GM19397 (cell line): Measurements from ENCODE around the gene CELF3.

ENCODE experiments used
- ATAC-seq: cut with Tn5 transposase; IDR thresholded peaks from one replicate; pipeline ENCODE4 v1.9.1; 2021; ENCODE audit warnings: mild to moderate bottlenecking, moderate library complexity; ENCODE audit not compliant: unreplicated experiment

Gene CELF3

DNA sequence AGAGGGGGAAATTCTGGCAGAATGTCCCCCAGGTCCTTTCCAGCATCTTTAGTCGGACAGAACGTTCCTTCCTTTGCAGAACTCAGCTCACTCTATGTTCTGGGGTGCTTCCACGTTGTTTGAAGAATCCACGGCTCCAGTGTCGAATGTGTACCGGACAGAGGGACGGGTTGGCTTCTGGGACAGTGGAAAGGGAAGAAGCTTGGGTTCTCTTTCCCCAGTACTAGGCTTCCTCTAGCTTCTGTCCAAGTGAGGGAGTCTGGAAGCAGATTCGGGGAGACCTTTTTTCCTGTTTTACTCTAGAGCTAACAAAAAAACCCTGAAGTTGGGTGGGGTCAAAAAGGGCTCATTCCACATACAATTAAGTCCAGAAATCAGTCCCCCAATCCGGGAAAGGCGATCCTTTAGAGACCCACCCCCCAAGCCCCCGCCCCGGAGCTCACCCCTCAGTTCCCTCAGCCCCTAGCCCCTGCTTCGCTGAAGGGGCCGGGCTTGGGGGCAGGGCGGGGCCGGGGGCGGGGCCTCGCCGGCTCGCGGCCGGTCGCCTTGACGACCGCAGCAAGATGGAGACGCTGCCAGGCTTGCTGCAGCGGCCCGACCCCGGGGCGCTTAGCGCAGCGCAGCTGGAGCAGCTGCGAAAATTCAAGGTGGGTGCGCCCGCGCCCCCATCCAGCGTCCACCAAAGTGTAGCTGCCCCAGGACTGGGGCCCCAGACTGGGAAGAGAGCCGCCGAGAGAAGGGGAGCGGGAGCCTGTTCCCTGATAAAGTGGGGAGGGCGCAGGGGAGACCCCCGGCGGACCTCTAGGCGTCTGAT lies 4.6 kb upstream of the CELF3 start, which contains the start of gene RIIAD1:
TSS of gene RIIAD1 (plus strand) at position 549 of the 814 bp plus-strand sequence. CDS start at position 564, 15 bp downstream.
- peak; percentile 69 for ATAC-seq

DNA sequence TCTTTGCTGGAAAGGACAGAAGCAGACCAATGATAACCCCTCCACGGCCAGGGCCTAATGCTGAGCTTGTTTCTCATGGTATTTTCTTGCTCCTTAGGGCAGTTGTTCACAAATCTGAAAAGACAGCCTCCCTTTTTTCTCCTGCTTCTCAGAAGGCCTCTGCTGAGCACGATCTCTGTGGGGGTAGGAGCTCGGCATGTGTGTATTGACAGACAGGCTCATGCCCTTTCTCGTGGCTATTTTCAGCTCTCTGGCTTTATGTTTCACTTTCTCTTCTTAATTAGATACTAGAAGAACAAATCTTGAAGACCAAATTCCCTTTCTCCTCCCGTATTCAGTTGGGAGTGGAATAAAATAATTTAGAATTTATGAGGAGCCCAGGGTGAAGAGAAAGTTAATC lies 4.0 kb upstream of the CELF3 start:
- ATAC-seq, result no peak

DNA sequence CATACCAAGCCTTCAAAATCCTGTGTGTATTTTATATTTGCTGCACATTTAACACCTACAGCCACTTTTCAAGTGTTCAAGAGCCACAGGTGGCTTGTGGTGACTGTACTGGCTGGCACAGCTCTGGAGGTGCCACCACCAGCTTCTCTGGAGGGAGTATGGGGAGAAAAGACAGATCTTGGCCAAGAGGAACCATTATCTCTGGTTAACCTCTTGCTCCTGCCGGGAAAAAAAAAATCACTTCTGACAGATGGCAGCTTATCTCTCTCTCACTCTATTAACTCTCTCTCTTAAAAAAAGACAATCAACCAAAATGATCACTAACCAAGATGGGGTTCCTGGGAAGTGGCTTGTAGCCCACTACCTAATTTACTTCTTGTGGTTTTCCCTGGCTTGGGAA lies 3.5 kb upstream of the CELF3 start:
- ATAC-seq, result no peak

DNA sequence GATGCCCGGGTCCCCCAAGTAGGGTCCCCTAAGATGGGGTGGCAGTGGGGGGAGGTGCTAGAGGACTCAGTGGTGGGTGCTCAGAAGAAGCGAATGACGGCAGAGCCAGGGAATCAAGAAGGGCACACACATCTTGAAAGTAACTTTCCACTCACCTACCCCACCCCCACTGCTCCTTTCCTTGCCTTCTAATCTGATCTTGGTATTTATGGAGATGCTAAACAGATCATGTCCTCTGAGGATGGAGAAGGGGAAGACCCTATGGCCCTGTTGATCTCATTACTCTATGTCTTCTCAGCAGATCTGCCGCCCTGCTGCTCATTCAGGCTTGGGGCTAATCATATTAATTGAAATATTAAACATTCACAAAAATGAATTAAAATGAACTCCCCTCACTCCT lies 2.1 kb upstream of the CELF3 start:
- no peak for ATAC-seq

DNA sequence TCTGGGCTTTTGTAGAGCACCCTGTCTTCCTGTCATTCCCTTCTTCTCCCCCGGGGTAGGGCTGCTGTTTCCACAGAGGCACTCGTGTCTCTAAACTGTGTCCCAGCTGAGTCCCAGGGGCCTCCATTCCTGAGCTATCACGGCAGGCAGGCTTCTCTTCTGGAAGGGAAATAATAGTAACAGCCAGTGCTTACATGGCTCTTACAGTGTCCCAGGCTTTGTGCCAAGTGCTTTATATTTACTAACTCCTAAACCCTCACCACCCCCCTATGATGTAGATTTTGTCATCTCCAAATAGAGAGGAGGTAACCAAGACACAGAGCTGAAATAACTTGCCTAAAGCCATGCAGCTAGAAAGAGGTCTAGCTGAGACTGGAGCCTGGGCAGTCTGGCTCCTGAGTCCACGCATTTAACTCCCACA lies 1.4 kb upstream of the CELF3 start:
- ATAC-seq, result no peak

DNA sequence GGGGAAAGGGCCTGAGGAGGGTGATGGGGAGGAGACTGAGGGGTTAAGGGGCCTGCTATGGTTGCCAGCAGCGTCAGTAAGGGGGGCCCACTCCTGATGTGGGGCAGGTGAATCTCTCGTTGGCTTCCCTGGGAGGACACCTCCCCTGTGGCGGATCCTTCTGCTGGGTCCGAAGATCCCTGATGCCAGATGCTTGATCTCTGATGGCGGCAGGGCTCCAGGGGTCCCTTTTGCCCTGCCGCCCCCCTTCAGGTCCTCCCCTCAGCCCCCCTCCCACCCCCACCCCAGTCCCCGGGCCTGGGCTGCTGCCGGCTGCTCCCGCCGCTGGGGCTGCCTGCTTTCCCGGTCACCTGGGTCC lies 219 bp downstream of the CELF3 start:
- no peak for ATAC-seq

DNA sequence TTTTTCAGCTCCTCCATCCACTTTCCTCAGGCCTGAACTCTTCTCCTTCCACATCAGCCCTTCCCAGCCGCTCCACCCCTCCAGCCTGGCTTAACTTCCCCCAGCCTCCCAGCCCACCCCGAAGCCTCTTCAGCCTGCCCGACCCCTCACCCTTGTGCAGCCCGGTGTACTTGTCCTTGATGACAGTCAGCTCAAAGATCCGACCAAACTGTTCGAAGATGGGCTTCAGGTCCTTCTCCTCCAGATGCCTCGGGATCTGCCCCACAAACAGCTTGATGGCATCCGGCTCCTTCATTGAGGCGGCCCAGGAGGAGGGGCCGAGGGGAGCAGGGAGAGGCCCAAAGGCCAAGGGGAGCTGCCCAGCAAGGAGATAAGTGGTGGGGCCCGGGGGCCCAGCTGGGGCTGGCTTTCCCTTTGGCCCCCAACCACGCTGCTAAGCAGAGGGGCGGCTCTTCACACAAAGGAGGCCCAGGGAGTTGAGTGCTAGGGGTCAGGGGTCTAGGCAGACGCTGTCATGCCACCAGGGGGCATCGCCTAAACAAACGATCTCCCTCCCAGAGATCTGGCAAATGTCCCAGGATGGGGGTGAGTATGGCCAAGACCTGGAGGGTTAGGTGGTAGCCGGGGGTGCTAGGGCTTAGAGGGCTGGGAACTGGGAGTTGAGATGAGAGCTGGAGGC lies 738 bp downstream of the CELF3 start:
- no peak for ATAC-seq

DNA sequence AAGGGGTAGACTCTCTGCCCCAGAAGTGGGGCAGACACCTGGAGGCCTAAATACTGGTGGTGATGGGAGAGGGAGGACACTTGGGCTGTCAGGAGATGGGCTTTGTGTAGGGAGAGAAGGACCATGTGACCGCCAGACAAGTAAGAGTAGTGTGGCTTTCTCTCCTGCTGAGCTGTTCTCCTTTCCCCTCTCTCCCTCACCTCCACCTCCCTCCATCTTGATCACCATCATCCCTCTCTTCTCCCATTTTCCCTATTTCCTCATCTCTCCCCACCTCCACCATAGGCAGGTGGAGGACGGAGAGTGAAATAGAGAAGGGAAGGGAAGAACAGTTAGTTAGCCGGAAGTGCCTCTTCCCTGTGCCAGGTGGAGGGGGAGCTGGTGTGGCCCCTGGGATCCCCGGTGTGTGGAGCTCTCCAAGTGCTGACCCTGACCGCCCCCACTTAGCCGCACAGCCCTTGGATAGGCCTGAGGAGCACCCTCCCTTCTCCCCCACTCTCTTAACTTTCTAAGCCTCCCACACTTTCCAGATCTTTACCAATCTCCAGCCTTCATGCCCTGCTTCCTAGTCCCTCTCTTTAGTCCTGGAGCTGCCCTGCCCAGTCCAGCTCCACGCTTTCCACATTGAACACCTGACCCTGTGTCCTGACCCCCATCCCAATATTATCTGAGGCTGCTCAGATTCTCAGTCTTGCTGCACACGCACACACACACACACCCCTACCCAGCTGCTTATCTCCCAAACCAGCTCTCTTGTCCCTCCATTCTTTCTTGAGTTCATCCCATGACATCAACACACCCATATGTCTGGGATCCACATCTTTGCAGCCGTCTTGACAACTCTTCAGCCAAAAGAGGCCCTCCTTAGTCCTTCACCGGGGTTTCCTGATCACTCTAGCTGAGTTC lies 1.5 kb downstream of the CELF3 start:
- ATAC-seq, result no peak

DNA sequence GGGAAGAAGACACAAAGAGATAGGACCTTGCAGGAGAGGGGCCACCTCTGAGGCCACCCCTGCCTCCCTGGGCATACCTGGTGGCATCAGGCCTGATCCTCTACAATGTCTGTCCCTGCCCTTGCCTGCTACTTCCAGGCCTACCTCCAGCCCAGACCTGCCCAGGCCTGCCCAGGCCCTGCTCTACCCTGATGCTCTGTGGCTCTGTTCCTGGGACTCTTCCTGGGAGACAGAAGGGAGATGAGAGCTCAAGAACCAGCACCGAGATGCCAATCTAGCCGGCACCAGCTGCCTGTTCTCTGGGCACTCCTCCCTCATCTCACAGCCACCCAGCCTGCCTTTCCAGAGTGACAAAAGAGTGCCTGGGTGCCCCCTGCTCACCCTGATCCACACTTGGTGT lies 2.7 kb downstream of the CELF3 start:
- ATAC-seq, result no peak

DNA sequence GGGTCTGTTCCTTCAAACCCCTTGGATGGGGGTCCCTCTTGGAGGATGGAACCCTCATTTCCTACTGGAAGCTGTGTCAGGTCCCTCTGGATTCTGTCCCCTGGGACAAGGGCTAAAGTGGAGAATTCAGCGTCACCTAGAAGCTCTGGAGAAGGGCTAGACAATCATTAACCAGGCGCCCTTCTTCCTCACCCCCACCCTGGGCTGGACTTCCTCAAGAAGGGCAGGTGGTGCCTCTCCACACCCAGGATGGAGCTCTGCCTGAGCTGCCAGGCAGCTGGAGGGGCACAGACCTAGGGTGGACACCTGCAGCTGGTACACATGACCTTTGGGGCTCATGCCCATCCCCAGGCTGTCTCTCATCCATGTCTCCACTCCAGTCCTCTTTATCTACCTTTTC lies 3.6 kb downstream of the CELF3 start:
- no peak for ATAC-seq

DNA sequence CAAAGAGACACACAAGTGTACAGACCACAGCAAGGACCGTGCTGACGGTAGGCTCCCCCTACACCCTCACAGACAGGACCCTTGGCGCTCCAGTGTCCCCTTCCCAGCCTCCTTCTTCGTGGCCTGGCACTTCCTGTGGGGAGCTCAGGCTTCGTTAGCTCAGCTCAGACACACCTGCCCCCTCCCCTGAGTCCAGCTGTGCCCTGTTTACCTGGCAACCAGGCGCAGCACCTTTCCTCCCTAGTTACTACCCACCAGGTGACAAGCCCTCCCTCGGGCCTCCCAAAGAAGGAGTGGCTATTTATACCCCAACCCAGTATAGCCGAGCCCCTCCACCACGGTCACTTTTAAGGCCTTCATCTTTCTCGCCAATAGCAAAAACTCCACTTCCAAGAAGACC lies 4.7 kb downstream of the CELF3 start:
- no peak for ATAC-seq

DNA sequence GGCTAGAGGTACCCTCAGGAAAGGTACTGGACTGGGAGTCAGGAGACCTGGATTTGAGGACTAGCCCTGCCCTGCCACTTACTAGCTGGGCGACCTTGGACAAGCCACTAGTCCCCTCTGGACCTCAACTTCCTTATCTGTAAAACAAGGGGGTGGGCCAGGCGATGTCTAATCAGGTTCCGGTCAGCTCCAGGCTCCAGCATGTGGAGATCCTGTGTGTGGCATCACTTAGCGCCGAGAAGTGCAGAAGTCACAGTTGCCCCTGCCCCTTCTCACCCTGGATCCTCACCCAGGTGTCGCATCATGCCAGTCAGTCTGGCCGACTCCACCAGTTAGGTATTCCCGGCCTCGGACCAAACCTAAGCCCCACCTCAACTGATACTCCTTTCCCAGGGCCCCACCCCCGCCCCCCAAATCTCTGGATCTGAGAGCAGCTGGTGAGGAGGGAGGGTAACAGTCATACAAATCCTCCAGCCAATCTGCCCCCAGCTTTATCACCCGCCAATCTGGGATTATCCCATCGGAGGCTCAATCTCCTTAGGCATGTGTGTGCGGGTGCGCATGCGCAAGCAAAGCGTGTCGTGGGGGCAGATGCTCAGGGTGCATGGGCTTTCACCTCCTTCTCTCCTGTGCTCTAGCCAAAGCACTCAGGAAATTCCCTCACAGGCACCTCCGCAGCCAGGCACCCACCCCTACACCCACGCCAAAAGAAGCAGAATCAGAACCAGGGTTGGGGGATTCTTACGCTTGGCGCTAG lies 5.4 kb downstream of the CELF3 start:
- no peak for ATAC-seq

DNA sequence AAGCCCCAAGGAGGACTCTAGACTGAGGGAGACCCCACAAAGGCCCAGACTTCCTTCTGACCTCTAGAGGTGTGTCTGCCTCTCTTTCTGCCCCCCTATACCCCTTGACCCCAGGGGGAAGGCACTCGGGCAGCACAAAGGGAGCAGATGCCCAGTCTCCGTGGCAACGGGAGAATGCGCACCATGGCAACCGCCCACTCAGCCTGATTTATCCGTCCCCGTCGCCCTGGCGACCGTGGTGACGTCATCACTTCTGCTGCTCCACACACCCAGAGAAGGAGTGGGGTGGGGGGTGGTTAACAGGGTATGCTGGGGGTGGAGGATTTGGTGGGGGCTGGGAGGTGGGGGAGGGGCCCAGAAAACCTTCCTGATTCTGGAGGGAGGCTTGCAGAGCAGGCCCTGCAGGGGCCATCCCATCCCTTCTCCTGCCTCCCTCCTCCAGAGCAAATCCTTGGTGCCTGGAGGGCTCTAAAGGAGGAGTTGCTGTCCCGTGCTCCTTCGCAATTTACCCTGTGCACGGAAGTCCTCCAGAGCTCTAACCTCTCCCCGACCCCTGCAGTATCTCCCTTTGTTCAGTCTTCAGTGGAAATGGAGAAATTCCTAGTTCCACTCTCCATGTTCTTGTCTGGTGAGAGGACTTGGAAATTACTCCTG lies 6.3 kb downstream of the CELF3 start:
- no peak for ATAC-seq

DNA sequence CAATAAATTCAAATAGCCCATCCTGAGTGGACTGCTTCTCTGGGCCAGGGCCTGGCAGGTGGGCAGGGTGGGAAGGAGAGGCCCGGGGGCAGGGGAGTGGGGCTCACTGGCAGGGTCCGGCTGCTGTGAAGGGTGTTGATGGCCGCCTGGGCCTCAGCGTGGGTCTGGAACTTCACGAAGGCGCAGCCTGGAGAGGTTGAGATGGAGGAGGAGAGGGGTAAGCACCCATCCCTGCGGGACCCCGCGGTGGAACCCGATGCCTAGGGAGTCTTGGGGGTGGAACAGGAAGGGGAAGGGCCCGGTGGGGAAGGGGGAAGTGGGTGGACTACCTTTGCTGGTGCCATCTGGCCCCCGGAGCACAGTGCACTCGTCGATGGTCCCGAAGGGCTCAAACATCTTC lies 7.7 kb downstream of the CELF3 start:
- ATAC-seq, result no peak

DNA sequence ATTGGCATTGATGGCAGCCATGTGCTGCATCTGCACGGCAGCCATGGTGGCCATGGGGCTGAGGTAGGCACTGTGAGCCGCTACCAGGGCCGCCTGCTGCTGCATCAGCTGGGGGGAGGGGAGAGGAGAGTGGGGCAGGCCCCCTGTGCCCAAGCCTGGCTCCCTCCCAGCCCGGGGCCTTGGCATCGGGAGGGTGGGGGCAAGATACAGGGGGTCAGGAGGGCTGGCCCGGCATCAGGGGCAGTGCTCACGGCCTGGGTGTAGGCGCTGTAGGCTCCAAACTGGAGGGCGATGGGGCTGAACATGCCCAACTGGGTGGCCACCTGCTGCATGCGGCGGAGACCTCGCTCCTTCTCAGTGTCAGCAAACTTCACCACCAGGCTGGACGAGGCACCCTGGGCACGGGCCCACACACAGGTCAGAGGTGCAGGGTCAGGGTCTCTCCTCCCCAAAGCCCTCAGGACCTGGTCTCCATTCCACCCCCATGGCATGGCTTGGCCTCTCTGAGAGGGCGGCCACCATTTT lies 9.0 kb downstream of the CELF3 start:
- ATAC-seq, result no peak

DNA sequence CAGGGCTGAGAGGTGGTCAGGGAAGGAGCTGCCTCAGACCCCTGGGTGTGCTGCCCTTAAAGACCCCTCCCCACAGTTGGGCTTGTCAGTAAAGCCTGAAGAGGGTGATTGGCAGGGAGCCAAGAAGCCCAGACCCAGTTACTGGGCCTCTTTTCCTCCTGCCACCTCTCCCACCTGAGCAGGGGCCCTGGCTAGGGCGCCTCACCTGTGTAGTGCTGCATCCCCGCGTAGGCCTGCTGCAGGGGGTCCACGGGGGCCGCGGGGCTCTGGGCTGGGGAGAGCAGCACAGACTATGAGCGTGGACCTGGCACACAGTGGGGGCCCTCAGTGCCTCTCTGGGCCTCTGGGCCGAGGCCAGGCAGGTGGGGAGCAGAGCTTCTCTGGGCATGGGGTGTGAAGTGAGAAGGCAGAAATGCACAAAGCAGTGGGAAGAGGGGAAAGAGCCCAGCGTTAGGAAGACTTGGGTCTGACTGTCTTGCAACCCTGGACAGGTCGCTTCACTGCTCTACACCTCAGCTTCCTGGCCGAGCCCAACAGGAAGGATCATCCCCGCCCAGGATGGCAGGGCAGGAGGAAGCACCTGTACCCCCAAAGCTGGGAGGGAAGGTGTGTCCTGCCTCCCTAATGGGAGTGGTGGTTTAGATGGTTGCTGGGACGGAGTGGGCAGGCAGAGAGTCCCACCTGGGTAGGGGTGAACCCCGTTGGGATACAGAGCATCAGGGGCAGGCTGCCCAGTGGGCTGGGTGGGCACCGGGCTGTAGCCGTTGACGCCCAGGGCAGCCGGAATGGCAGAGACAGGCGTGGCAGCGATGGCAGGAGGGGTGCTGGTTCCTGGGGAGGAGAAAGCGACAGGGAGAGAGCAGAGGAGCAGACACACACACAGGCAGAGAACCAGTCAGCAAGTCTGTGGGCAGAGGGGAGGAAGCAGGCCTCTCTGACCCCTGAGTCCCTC lies 9.9 kb downstream of the CELF3 start:
- ATAC-seq, result no peak

DNA sequence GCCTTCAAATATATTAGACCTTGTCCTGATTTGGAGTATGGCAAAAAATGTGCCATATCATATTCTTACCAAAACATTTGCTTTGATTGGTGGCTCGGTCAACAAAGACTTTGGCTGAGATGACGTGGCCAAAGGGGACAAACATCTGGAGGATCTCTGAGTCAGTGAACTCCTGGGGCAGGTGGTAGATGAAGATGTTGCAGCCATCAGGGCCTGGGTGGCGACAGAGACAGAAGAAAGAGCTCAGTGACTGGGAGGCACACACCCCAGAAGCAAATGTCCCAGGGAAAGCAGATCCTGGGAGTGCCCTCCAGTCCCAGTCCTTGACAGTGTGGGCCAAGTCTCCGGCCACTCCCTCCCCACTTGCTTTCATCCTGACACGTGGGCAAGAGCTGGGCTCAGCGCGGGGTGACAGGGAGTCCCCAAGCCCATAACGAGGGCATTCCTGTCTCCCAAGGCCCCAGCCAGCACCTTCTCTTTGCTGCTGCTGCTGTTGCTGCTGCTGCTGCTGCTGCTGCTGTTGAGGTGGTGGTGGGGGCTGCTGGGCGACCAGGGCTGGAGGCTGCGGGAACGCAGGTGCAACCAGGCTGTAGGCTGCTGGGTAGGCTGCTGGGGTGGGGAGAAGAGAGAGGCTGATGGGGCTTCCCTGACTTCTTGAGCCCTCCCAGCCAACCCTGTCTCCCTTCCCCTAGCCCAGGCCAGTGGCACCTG lies 10.7 kb downstream of the CELF3 start:
- ATAC-seq, result no peak

DNA sequence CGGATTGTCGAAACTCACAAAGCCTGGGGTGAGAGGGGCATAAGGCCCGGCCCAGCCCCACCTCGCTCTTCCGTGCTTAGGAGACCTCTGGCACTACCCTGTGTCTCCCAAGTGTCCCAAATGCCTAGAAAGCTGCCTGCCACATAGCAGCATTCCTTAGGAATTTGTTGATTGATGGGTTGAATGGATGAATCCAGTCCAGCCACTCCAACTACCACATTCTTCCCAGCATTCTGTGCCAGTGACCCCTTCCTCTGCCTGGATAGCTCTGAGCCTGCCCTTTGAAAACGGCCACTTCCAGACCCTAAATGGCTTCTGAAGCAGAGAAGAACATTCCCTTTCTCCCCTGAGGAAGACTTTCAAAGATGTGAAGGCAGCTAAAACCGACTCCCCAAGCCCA lies 11.5 kb downstream of the CELF3 start:
- no peak for ATAC-seq
